Esophagus muscularis mucosa (tissue), 3 donors: ENCODE measurements around the gene COL4A1.

ENCODE experiments used
- POLR2A ChIP-seq: fragments of 450-650 bp; IDR thresholded peaks from one replicate; pipeline ENCODE4 v1.6.1; 2017; ENCODE audit warnings: antibody characterized with exemption, moderate library complexity, mild to moderate bottlenecking, low read depth
- TF ChIP-seq, protein P1 (sequence below), 3 experiments: fragments of 200-600 bp in 2 of 3; fragments of 450-650 bp in 1 of 3; sonication (generic) in 2 of 3; IDR thresholded peaks; one replicate each; pipeline ENCODE4 v1.5.1; 2017 to 2019; ENCODE audit warnings: antibody characterized with exemption in 3 of 3, mild to moderate bottlenecking in 2 of 3, moderate library complexity in 1 of 3

DNA sequence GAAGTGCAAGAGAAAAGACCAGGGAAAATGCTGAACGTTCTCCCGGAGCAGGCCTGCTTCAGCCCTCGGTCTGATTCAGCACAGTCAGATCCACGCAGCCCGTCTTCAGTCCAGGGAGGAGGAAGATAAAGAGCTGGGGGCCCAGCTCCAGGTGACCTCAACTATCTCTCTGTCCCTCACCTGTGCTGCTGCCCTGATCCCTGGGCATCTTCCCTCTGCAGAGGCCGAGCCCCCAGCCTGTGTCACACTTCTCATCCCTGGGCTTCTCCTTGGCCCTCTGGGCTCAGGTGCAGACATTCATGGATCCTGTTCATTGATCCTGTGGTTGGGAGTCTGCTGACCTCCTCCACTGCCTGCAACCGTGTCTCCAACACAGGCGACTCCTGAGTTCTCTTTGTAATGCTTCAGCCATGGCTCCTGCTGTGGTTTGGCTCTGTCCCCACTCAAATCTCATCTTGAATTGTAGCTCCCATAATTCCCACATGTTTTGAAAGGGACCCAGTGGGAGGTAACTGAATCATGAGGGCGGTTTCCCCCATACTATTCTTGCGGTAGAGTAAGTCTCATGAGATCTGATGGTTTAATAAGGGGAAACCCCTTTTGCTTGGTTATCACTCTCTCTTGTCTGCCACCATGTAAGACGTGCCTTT, 28.0 kb upstream of the COL4A1 start:
- no peak for TF ChIP-seq POLR2A
- TF ChIP-seq, protein P1, sequence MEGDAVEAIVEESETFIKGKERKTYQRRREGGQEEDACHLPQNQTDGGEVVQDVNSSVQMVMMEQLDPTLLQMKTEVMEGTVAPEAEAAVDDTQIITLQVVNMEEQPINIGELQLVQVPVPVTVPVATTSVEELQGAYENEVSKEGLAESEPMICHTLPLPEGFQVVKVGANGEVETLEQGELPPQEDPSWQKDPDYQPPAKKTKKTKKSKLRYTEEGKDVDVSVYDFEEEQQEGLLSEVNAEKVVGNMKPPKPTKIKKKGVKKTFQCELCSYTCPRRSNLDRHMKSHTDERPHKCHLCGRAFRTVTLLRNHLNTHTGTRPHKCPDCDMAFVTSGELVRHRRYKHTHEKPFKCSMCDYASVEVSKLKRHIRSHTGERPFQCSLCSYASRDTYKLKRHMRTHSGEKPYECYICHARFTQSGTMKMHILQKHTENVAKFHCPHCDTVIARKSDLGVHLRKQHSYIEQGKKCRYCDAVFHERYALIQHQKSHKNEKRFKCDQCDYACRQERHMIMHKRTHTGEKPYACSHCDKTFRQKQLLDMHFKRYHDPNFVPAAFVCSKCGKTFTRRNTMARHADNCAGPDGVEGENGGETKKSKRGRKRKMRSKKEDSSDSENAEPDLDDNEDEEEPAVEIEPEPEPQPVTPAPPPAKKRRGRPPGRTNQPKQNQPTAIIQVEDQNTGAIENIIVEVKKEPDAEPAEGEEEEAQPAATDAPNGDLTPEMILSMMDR (IDR thresholded peaks at IDR 0.05) = no peak
